IMR-90 (cell line): ENCODE results near the gene DONSON. TPM values are rescaled to one million over a fixed set of nuclear protein-coding genes. Genes with fewer than 3 reads are reported as not detected.
A peak's percentile ranks its signal among the peaks of the same experiment; 100 is the strongest.

Experiments
- ATAC-seq: fragments of 200-7000 bp; cut with Tn5 transposase; 2 replicates; pipeline ENCODE4 v1.9.1; 2020; ENCODE audit warnings: low read depth, mild to moderate bottlenecking, moderate library complexity
- BruUV-seq: library from RNA; stranded (reverse); fragments of 400-500 nt; replicated peaks from 2 replicates; lab custom pipeline; 2021; lab: Mats Ljungman, UMichigan
- CTCF ChIA-PET: fragments of 300-600 bp; formaldehyde crosslinking; extraction: SDS; loops from one replicate; lab custom pipeline; 2021; ENCODE audit warnings: antibody characterized with exemption; lab: Yijun Ruan, JAX
- POLR2A ChIA-PET: fragments of 300-600 bp; sonication (Branson Sonifier 250); formaldehyde crosslinking; loops from one replicate; lab custom pipeline; 2022; ENCODE audit warnings: antibody characterized with exemption; ENCODE audit not compliant: unreplicated experiment; lab: Charles Lee
- DNase-seq: peaks from one replicate; pipeline ENCODE4 v3.0.0; 2013
- H2AFZ ChIP-seq: replicated peaks from 2 replicates; pipeline ENCODE3; 2013; ENCODE audit warnings: low read length, mild to moderate bottlenecking; ENCODE audit not compliant: poor library complexity
- H2AK5ac ChIP-seq: 2 replicates; pipeline ENCODE4 v1.6.1; 2013; ENCODE audit warnings: low read depth, low read length, inconsistent platforms
- H2AK9ac ChIP-seq: replicated peaks from 2 replicates; pipeline ENCODE3; 2013; ENCODE audit warnings: mild to moderate bottlenecking, low read depth, low read length, moderate library complexity; ENCODE audit not compliant: poor library complexity
- H2BK120ac ChIP-seq: 2 replicates; pipeline ENCODE4 v1.6.1; 2013; ENCODE audit warnings: low read depth, low read length, inconsistent platforms
- H2BK15ac ChIP-seq: 3 replicates; pipeline ENCODE4 v1.6.1; 2013; ENCODE audit warnings: low read depth, low read length, inconsistent platforms
- H2BK20ac ChIP-seq: 2 replicates; pipeline ENCODE4 v1.6.1; 2013; ENCODE audit warnings: low read depth, mild to moderate bottlenecking, inconsistent platforms, low read length, moderate library complexity
- H2BK5ac ChIP-seq: 2 replicates; pipeline ENCODE4 v1.6.1; 2013; ENCODE audit warnings: mild to moderate bottlenecking, low read depth, low read length, inconsistent platforms; ENCODE audit not compliant: poor library complexity, severe bottlenecking
- H3K14ac ChIP-seq: replicated peaks from 2 replicates; pipeline ENCODE4 v1.6.1; 2013; ENCODE audit warnings: low read depth, low read length, inconsistent platforms
- H3K18ac ChIP-seq: 2 replicates; pipeline ENCODE4 v1.6.1; 2013; ENCODE audit warnings: low read depth, low read length, control low read depth
- H3K23ac ChIP-seq: 2 replicates; pipeline ENCODE4 v1.6.1; 2013; ENCODE audit warnings: low read depth, low read length, inconsistent platforms
- H3K27ac ChIP-seq: 2 replicates; pipeline ENCODE4 v1.5.1; 2013; ENCODE audit warnings: mild to moderate bottlenecking, control low read depth, low read length; ENCODE audit not compliant: insufficient read depth
- H3K27me3 ChIP-seq: 2 replicates; pipeline ENCODE4 v1.6.1; 2013; ENCODE audit warnings: low read length; ENCODE audit not compliant: control insufficient read depth, insufficient read depth
- H3K36me3 ChIP-seq: 2 replicates; pipeline ENCODE4 v1.6.1; 2013; ENCODE audit warnings: low read length, mixed read lengths; ENCODE audit not compliant: control insufficient read depth, insufficient read depth
- H3K4ac ChIP-seq: 2 replicates; pipeline ENCODE4 v1.6.1; 2013; ENCODE audit warnings: low read depth, low read length, inconsistent platforms
- H3K4me1 ChIP-seq: 2 replicates; pipeline ENCODE4 v1.6.1; 2013; ENCODE audit warnings: low read length, mixed read lengths; ENCODE audit not compliant: control insufficient read depth, insufficient read depth
- H3K4me2 ChIP-seq: 2 replicates; pipeline ENCODE4 v1.6.1; 2013; ENCODE audit warnings: low read depth, mild to moderate bottlenecking, control low read depth, low read length, moderate library complexity
- H3K4me3 ChIP-seq: 2 replicates; pipeline ENCODE4 v1.5.1; 2013; ENCODE audit warnings: low read depth, mild to moderate bottlenecking, control low read depth, low read length, moderate library complexity; ENCODE audit not compliant: insufficient read depth
- H3K56ac ChIP-seq: 2 replicates; pipeline ENCODE4 v1.6.1; 2013; ENCODE audit warnings: low read length, inconsistent platforms; ENCODE audit not compliant: insufficient read depth; ENCODE audit errors: extremely low read depth
- H3K79me1 ChIP-seq, 2 experiments: 2 replicates each; pipeline ENCODE4 v1.6.1; 2013; ENCODE audit warnings: low read length in 2 of 2, inconsistent platforms in 1 of 2, low read depth in 1 of 2
- H3K9ac ChIP-seq: 2 replicates; pipeline ENCODE4 v1.6.1; 2013; ENCODE audit warnings: low read depth, low read length, control low read depth
- H3K9me1 ChIP-seq: 2 replicates; pipeline ENCODE4 v1.6.1; 2013; ENCODE audit warnings: low read length, inconsistent platforms; ENCODE audit not compliant: insufficient read depth
- H3K9me3 ChIP-seq: 2 replicates; pipeline ENCODE4 v1.6.1; 2013; ENCODE audit warnings: low read length; ENCODE audit not compliant: control insufficient read depth, insufficient read depth
- H4K20me1 ChIP-seq: 2 replicates; pipeline ENCODE4 v1.6.1; 2013; ENCODE audit warnings: low read length, inconsistent platforms; ENCODE audit not compliant: insufficient read depth
- H4K5ac ChIP-seq: 2 replicates; pipeline ENCODE4 v1.6.1; 2013; ENCODE audit warnings: mild to moderate bottlenecking, low read depth, low read length, control low read depth
- H4K8ac ChIP-seq, 2 experiments: 2 replicates each; pipeline ENCODE4 v1.6.1; 2013; ENCODE audit warnings: low read depth in 2 of 2, low read length in 2 of 2, control low read depth in 1 of 2, inconsistent platforms in 1 of 2
- H4K91ac ChIP-seq: 2 replicates; pipeline ENCODE4 v1.6.1; 2013; ENCODE audit warnings: low read depth, low read length, inconsistent platforms; ENCODE audit not compliant: insufficient read depth
- FOS ChIP-seq: fragments of 150-350 bp; IDR thresholded peaks from 2 replicates; pipeline ENCODE4 v1.6.1; 2016; ENCODE audit warnings: low read depth, low read length
- MAFK ChIP-seq: IDR thresholded peaks from 2 replicates; pipeline ENCODE4 v1.6.1; 2012; ENCODE audit warnings: low read depth, low read length, improper control_type of control experiment
- NFE2L2 ChIP-seq: fragments of 150-350 bp; IDR thresholded peaks from 2 replicates; pipeline ENCODE4 v1.6.1; 2016; ENCODE audit warnings: low read depth, mild to moderate bottlenecking, low read length
- WGBS, 2 experiments: methylation state at CpG; one replicate each; pipeline versions ENCODE4 v1.1.5 to v1.1.7; 2013; ENCODE audit warnings: missing lambda C conversion rate in 2 of 2; ENCODE audit not compliant: insufficient read length in 1 of 2; ENCODE audit errors: extremely low coverage in 2 of 2; 5-methylcytosine and 5-hydroxymethylcytosine counted together
- dilution Hi-C: fragments of 300-500 bp; cut with HindIII; formaldehyde crosslinking; loops from one replicate; pipeline ENCODE4 v1.14.3; 2018; ENCODE audit warnings: low sequenced_read_pairs; ENCODE audit not compliant: unreplicated experiment
- in situ Hi-C: fragments of 300-500 bp; cut with MboI; formaldehyde crosslinking; loops from 3 replicates; pipeline ENCODE4 v1.14.3; 2019; ENCODE audit warnings: low sequenced_read_pairs, inconsistent platforms, mixed read lengths
- intact Hi-C: fragments of 100-400 bp; cut with micrococcal nuclease; formaldehyde crosslinking; loops from 2 replicates; pipeline ENCODE4 v1.10.0; 2022
- polyA plus RNA-seq, 3 experiments: library from polyadenylated mRNA; depleted of rRNA; stranded (reverse); fragments of >200 nt; gene quantifications; 2 replicates each; pipeline ENCODE4 v1.2.3, GENCODE V29; 2012; ENCODE audit warnings: low replicate concordance in 1 of 3
- total RNA-seq: library from RNA; depleted of rRNA; stranded (reverse); fragments of >200 nt; gene quantifications from 2 replicates; pipeline ENCODE4 v1.2.3, GENCODE V29; 2012

The DONSON gene
- total and polyA plus RNA-seq, 2 of the 4 experiments (the other 2 are of a cell fraction): 14.3 to 16.6 TPM

GRCh38 chr21:33578959-33579542 is 9.4 kb downstream of the DONSON start:
- no peak overlapping the region for H2BK120ac ChIP-seq
- H3K14ac ChIP-seq: peak overlapping the region; percentile 53; the same call in 1 of the 2 replicates
- H3K9ac ChIP-seq: no peak overlapping the region
- H3K4me3 ChIP-seq: no peak overlapping the region
- H3K4me2 ChIP-seq: peak overlapping the region; percentile 35; the same call in 1 of the 2 replicates
- H3K4me1 ChIP-seq: peaks cover 2% of the 10 kb centered on the region; the same call in 1 of the 2 replicates
- peak overlapping the region; percentile 20; the same call in 1 of the 2 replicates for H3K18ac ChIP-seq
- WGBS, 2 experiments: 60% methylated on average over 1 of the region's 7 CpGs; no CpG with 5 or more reads in 1 of the 2 experiments
- POLR2A ChIA-PET: no interaction called here
- CTCF ChIA-PET: no interaction called here
- H4K5ac ChIP-seq: no peak overlapping the region; the same call in 1 of the 2 replicates
- H3K79me1 ChIP-seq: peaks cover 0 to 28% of the 10 kb centered on the region in 2 experiments; a peak in 2 of 4 replicates
- no peak overlapping the region for H3K56ac ChIP-seq
- no peak overlapping the region for H3K4ac ChIP-seq
- in situ Hi-C loops: no loop called here
- H2AK5ac ChIP-seq: no peak overlapping the region
- no peak overlapping the region for H2AK9ac ChIP-seq
- BruUV-seq: no TSS peak
- H4K91ac ChIP-seq: 0 out of 2 replicates have a peak overlapping the region, but pooled peaks have one; percentile 31
- no peak overlapping the region for H2AFZ ChIP-seq
- peaks cover 21% of the 10 kb centered on the region for H4K20me1 ChIP-seq
- dilution Hi-C loops: no loop called here
- DNase-seq (peak; percentile 58), ATAC-seq (peak; percentile 44)
- H3K36me3 ChIP-seq: peaks cover 27% of the 10 kb centered on the region
- no peaks in the 10 kb centered on the region for H3K9me1 ChIP-seq
- no peaks in the 10 kb centered on the region for H3K9me3 ChIP-seq
- H2BK5ac ChIP-seq: peak overlapping the region; percentile 32
- 0 out of 2 replicates have a peak overlapping the region, but pooled peaks have one; percentile 23 for H2BK20ac ChIP-seq
- intact Hi-C loops: no loop called here
- H3K23ac ChIP-seq: peak overlapping the region; percentile 76; the same call in 1 of the 2 replicates
- no peaks in the 10 kb centered on the region for H3K27me3 ChIP-seq
- peak; percentile 97 for TF ChIP-seq NFE2L2
- TF ChIP-seq FOS: no peak
- peak; percentile 74 for TF ChIP-seq MAFK
- H4K8ac ChIP-seq: 0 out of 4 replicates have a peak overlapping the region, but pooled peaks of 1 of the 2 experiments have one; percentile 4
- no peak overlapping the region for H2BK15ac ChIP-seq
- H3K27ac ChIP-seq: peak overlapping the region; percentile 57; the same call in 1 of the 2 replicates
